NB4 (cell line): Measurements from ENCODE around the gene ASB2.

Source experiments
- DNase-seq: peaks from one replicate; pipeline ENCODE4 v3.0.0; 2010; ENCODE audit warnings: low read depth
- H3K4me3 ChIP-seq: one replicate; pipeline ENCODE4 v1.5.1; 2011; ENCODE audit warnings: mild to moderate bottlenecking, low read depth, low read length, moderate library complexity
- CTCF ChIP-seq: IDR thresholded peaks from one replicate; pipeline ENCODE4 v1.5.1; 2012; ENCODE audit warnings: low read depth, low read length
- MAX ChIP-seq: IDR thresholded peaks from 2 replicates; pipeline ENCODE4 v1.6.1; 2011; ENCODE audit warnings: low read depth, low read length
- MYC ChIP-seq: IDR thresholded peaks from 2 replicates; pipeline ENCODE4 v1.6.1; 2011; ENCODE audit warnings: low read depth, low read length
- POLR2A ChIP-seq: IDR thresholded peaks from 2 replicates; pipeline ENCODE4 v1.6.1; 2011; ENCODE audit warnings: mild to moderate bottlenecking; ENCODE audit not compliant: insufficient read length; ENCODE audit errors: extremely low read depth

Gene ASB2

GRCh38 chr14:93914278-93914677, 62.1 kb downstream of the ASB2 start:
- DNase-seq, result no peak
- TF ChIP-seq MAX, result no peak

GRCh38 chr14:93912782-93913181, 63.6 kb downstream of the ASB2 start:
- H3K4me3 ChIP-seq, result no peak overlapping the region

More at GRCh38 chr14:93914278-93914677, 62.1 kb downstream of the ASB2 start:
- no peak overlapping the region for H3K4me3 ChIP-seq

GRCh38 chr14:93911975-93912615, 64.3 kb downstream of the ASB2 start:
- TF ChIP-seq CTCF (no peak), POLR2A (no peak), MAX (no peak), MYC (no peak)
- no peak for DNase-seq
- H3K4me3 ChIP-seq, result no peak overlapping the region

More at GRCh38 chr14:93912782-93913181, 63.6 kb downstream of the ASB2 start:
- no peak for DNase-seq
- TF ChIP-seq CTCF, result no peak
- TF ChIP-seq MAX, result no peak
- TF ChIP-seq POLR2A, result no peak
- no peak for TF ChIP-seq MYC

- TF ChIP-seq MYC (no peak), POLR2A (no peak), MAX (no peak), CTCF (no peak)
- no peak overlapping the region for H3K4me3 ChIP-seq
- no peak for DNase-seq
Measured at GRCh38 chr14:93909429-93910128, 66.8 kb downstream of the ASB2 start.

GRCh38 chr14:93906341-93907329, 69.7 kb downstream of the ASB2 start:
- TF ChIP-seq CTCF (peak; percentile 89), MYC (no peak)
- DNase-seq, result peak; percentile 66
- H3K4me3 ChIP-seq, result no peak overlapping the region

- no peak overlapping the region for H3K4me3 ChIP-seq
- DNase-seq, result no peak
- TF ChIP-seq CTCF, result no peak
- no peak for TF ChIP-seq POLR2A
- TF ChIP-seq MAX, result no peak
- TF ChIP-seq MYC, result no peak
Measured at GRCh38 chr14:93905623-93906022, 70.7 kb downstream of the ASB2 start.
